Chondrocyte (in vitro differentiated cells): ENCODE results near the gene AMPH. TPM values are rescaled to one million over a fixed set of nuclear protein-coding genes. Genes with fewer than 3 reads are reported as not detected.
"Not testable (repeated sequence)": the region's sequence is repeated elsewhere in the genome, so short reads cannot be mapped to it uniquely, and the experiment has no call there.

Experiments used
- DNase-seq: peaks from one replicate; pipeline ENCODE4 v3.0.0; 2021; ENCODE audit warnings: mixed read lengths, low spot score
- H3K27ac Mint-ChIP-seq: one replicate; pipeline ENCODE4 v1.8.0; 2021; ENCODE audit warnings: mild to moderate bottlenecking, moderate library complexity, mixed read lengths; ENCODE audit not compliant: unreplicated experiment
- H3K27me3 Mint-ChIP-seq: 2 replicates; pipeline ENCODE4 v1.8.0; 2021; ENCODE audit warnings: low read depth, mixed read lengths
- H3K36me3 Mint-ChIP-seq: 2 replicates; pipeline ENCODE4 v1.8.0; 2021; ENCODE audit warnings: low read depth, mixed read lengths
- H3K4me1 Mint-ChIP-seq: 2 replicates; pipeline ENCODE4 v1.8.0; 2021; ENCODE audit warnings: low read depth, mild to moderate bottlenecking, mixed read lengths
- H3K4me3 Mint-ChIP-seq: one replicate; pipeline ENCODE4 v1.8.0; 2021; ENCODE audit warnings: mild to moderate bottlenecking, moderate library complexity, mixed read lengths; ENCODE audit not compliant: unreplicated experiment
- H3K9me3 Mint-ChIP-seq: 2 replicates; pipeline ENCODE4 v1.8.0; 2021; ENCODE audit warnings: low read depth, mixed read lengths
- total RNA-seq: library from RNA; stranded (reverse); gene quantifications from 3 replicates; pipeline ENCODE4 v1.2.1, GENCODE V29; 2021
- TF ChIP-seq, protein P1 (sequence below): fragments of 200-600 bp; sonication (generic); IDR thresholded peaks from 2 replicates; pipeline ENCODE4 v1.5.0; 2021; ENCODE audit warnings: antibody characterized with exemption, mild to moderate bottlenecking, moderate library complexity

AMPH gene
- total RNA-seq, 1 donor from 2014 or later: 2.3 TPM

- Mint-ChIP-seq H3K4me3 (no peak overlapping the region), H3K27ac (no peak overlapping the region)
These were observed 270.4 kb downstream of the AMPH start for GRCh38 chr7:38360776-38361175.

DNA sequence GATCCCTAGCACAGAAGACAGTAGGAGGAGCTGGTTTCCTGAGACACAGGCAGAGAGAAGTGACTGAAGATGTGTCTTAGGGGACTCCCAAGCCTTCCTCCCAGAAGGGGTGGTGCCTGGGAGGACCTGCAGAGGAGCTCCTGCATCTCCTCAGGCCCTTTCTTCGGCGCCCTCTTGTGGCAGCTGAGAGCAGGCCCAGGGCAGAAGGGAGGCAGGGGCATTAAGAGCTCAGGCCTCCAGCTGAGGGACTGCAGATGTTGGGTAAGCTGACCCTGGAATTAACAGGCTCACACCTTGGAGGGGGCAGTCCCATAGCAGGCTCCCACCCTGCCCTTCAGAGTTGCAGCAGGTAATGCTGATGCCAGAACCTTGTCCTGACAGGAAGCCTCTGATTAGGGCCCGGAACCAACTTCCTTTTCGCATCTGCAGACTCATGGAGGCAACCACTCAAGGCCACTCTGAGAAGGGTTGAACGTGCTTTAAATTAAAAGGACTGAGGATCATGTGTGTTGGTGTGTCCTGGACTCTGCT is 272.0 kb downstream of the AMPH start:
- DNase-seq, H3K27ac Mint-ChIP-seq, H3K36me3 Mint-ChIP-seq, H3K4me3 Mint-ChIP-seq, H3K27me3 Mint-ChIP-seq, H3K4me1 Mint-ChIP-seq, H3K9me3 Mint-ChIP-seq: not testable (repeated sequence)
- TF ChIP-seq, protein P1, sequence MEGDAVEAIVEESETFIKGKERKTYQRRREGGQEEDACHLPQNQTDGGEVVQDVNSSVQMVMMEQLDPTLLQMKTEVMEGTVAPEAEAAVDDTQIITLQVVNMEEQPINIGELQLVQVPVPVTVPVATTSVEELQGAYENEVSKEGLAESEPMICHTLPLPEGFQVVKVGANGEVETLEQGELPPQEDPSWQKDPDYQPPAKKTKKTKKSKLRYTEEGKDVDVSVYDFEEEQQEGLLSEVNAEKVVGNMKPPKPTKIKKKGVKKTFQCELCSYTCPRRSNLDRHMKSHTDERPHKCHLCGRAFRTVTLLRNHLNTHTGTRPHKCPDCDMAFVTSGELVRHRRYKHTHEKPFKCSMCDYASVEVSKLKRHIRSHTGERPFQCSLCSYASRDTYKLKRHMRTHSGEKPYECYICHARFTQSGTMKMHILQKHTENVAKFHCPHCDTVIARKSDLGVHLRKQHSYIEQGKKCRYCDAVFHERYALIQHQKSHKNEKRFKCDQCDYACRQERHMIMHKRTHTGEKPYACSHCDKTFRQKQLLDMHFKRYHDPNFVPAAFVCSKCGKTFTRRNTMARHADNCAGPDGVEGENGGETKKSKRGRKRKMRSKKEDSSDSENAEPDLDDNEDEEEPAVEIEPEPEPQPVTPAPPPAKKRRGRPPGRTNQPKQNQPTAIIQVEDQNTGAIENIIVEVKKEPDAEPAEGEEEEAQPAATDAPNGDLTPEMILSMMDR: peak; percentile 59

More at GRCh38 chr7:38360776-38361175, 270.4 kb downstream of the AMPH start:
- Mint-ChIP-seq H3K9me3 (no peaks in the 10 kb centered on the region), H3K4me1 (no peaks in the 10 kb centered on the region), H3K27me3 (no peaks in the 10 kb centered on the region), H3K36me3 (no peaks in the 10 kb centered on the region)
- DNase-seq: no peak
- TF ChIP-seq, protein P1: no peak

DNA sequence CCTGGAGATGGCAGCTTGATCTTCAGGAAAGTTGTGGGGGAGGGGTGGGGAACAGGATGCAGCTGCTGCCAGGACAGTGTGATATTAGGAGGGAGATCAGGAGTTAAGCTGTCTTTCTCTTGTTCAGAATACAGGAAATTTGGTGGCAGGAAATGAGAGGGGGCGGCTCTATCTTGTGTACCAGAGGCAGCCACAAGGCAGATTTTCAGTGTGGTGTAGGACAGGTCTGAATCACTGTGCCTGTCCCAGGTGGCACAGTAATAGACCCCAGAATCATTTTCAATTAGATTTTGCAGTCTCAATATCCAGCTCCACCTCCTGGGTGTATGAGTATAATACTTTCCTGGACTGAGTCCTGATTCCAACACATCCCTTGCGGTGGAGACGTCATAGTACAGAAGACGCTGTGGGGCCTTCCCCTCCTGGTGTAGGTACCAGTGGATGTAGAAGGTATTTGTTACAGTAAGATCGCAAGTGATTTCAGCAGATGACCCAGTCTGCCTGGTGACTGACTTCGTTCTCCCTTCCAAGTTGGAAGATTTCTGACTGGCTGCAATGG is 272.8 kb downstream of the AMPH start:
- H3K9me3 Mint-ChIP-seq, DNase-seq, H3K4me3 Mint-ChIP-seq, H3K27me3 Mint-ChIP-seq, H3K36me3 Mint-ChIP-seq, H3K27ac Mint-ChIP-seq, H3K4me1 Mint-ChIP-seq: not testable (repeated sequence)

DNA sequence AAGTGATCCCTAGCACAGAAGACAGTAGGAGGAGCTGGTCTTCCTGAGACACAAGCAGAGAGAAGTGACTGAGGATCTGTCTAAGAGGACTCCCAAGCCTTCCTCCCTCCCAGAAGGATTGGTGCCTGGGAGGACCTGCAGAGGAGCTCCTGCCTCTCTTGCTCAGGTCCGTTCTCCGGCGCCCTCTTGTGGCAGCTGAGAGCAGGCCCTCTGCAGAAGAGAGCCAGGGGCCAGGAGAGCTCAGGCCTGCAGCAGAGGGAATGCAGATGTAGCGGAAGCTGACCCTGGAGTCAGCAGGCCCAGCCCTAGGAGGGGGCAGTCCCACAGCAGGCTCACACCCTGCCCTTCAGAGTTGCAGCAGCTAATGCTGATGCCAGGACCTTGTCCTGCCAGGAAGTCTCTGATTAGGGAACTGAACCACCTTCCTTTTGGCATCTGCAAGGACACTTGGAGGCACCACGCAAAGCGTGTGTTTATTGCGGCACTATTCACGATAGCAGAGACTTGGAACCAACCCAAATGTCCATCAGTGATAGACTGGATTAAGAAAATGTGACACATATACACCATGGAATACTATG is 276.8 kb downstream of the AMPH start:
- H3K9me3 Mint-ChIP-seq, H3K27me3 Mint-ChIP-seq, DNase-seq, H3K27ac Mint-ChIP-seq, H3K4me3 Mint-ChIP-seq, H3K4me1 Mint-ChIP-seq, H3K36me3 Mint-ChIP-seq: not testable (repeated sequence)
- TF ChIP-seq, protein P1: peak; percentile 65

DNA sequence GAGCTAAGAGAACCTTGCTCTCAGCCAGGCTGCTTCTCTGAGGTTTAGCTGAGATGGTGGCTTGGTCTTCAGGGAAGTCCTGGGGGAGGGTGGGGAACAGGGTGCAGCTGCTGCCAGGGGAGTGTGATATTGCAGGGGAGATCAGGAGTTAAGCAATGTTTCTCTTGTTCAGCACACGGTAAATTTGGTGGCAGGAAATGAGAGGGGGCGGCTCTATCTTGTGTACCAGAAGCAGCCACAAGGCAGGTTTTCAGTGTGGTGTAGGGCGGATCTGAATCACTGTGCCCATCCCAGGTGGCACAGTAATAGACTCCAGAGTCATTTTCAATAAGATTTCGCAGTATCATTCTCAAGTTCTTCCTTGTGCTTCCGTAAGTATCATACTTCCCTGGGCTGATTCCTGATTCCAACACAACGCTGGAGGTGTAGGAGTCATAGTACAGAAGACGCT is 277.7 kb downstream of the AMPH start:
- H3K4me1 Mint-ChIP-seq, H3K4me3 Mint-ChIP-seq, DNase-seq, H3K27ac Mint-ChIP-seq, H3K27me3 Mint-ChIP-seq, H3K9me3 Mint-ChIP-seq, H3K36me3 Mint-ChIP-seq: not testable (repeated sequence)

GRCh38 chr7:38351601-38352000 is 279.6 kb downstream of the AMPH start:
- Mint-ChIP-seq H3K36me3 (no peaks in the 10 kb centered on the region), H3K9me3 (no peaks in the 10 kb centered on the region), H3K4me3 (no peak overlapping the region), H3K27me3 (no peaks in the 10 kb centered on the region), H3K4me1 (no peaks in the 10 kb centered on the region), H3K27ac (no peak overlapping the region)
- no peak for DNase-seq
- TF ChIP-seq, protein P1: no peak

DNA sequence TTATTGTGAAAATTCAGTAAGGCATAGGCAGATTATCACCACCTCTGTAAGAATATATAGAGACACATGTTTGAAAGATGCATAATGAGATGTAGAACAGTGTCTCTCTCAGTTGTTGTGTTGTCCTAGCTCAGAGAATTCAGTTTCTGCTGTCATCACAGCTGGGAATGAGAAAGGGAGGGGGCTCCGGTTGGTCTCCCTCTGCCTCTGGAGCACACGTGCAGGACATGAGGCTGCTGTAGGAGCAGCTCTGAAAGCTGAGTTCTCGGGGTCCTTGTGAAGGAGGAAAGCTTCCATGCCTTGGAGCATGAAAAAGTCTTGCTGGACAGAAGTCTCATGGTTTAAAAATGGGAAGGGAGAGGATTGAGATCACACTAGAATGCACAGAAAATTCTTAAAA is 280.4 kb downstream of the AMPH start:
- not testable (repeated sequence) for H3K36me3 Mint-ChIP-seq, H3K27me3 Mint-ChIP-seq, H3K9me3 Mint-ChIP-seq, DNase-seq, H3K4me3 Mint-ChIP-seq, H3K4me1 Mint-ChIP-seq, H3K27ac Mint-ChIP-seq
